ENCODE results near the gene OGFOD3.

Gene OGFOD3

DNA sequence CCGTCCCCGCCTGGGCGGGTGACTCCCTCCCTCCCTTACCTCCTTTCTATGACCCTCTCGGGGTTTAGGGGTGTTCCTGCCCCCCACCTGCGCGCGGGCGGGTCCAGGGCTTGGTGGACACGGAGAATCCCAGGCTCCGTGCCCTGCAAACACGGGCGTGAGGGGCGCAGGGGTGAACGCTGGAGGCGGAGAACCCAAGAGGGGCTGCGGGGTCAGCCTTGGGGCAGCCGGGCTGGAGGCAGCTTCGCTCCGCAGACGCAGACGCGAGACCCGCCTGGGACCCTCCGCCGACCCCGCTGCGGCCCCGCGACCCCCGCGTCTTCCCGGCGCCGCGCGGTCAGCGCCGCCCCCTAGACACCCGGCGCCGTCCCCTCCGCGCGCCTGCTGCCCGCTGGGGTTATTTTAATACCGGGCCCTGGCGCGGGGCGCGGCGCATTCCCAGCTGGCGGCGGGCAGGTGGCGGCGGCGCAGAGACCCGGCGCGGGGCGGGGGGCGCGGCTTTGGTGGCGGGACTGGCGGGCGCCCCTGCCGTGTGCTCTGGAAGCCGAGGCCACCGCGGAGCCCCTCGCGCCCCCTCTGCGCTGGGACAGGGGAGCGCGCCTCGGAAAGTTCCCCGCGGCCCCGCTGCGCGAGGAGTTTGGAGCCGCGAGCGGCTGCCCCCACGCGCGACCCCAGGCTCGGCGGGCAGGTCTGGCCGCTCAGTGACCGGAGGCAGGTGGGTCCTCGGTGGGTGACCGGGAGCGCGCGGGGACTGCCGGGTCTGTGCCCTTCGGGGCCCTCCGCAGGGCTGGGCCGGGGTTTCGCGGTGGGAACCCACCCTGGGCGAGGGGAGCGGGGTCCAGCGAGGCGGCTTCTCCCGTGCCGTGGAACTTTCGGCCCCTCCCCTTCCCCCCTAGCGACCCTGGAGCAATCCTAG, 46.8 kb downstream of the OGFOD3 start, which contains the start of gene UTS2R:
Gene UTS2R (plus strand): TSS at position 433 of the 916 bp plus-strand sequence. CDS start 2,560 bp downstream, outside the sequence.
- H3K9ac ChIP-seq (ENCODE audit: low read length): no peak within 1 kb of the TSS
- H3K36me3 ChIP-seq (ENCODE audit: low read length): no peaks in the 10 kb centered on the region
- H3K79me2 ChIP-seq (ENCODE audit: insufficient read depth, low read length): no peaks in the 10 kb centered on the region
- TF ChIP-seq CTCF (IDR thresholded peaks at IDR 0.05; ENCODE audit: insufficient read depth, low read length, poor library complexity, severe bottlenecking): no peak
- H3K9me3 ChIP-seq (ENCODE audit: insufficient read depth, low read length): no peaks in the 10 kb centered on the region
- no peaks in the 10 kb centered on the region for H3K27me3 ChIP-seq (ENCODE audit: low read length)
- no peaks in the 10 kb centered on the region for H3K9me2 ChIP-seq (replicated peaks; ENCODE audit: insufficient read depth, low read length)
- no peaks in the 10 kb centered on the region for H4K20me1 ChIP-seq (ENCODE audit: low read depth, low read length)
- H2AFZ ChIP-seq (ENCODE audit: low read depth, low read length, severe bottlenecking): peak within 1 kb of the TSS; percentile 68
- H3F3A ChIP-seq (ENCODE audit: insufficient read depth): peaks cover 7% of the 10 kb centered on the region; the same call in 1 of the 2 replicates
- H3K4me3 ChIP-seq (ENCODE audit: insufficient read depth, low read length, poor library complexity, severe bottlenecking): no peak within 1 kb of the TSS
- no peak within 1 kb of the TSS for H3K27ac ChIP-seq (ENCODE audit: low read depth, low read length)
- peak within 1 kb of the TSS; percentile 36 for H3K4me2 ChIP-seq (ENCODE audit: low read depth, low read length, poor library complexity, severe bottlenecking)

GRCh38 chr17:82370471-82371332, 47.7 kb downstream of the OGFOD3 start:
- H3F3A ChIP-seq (ENCODE audit: insufficient read depth): peaks cover 7% of the 10 kb centered on the region; the same call in 1 of the 2 replicates
- H3K9me2 ChIP-seq (replicated peaks; ENCODE audit: insufficient read depth, low read length): no peaks in the 10 kb centered on the region
- H3K36me3 ChIP-seq (ENCODE audit: low read length): no peaks in the 10 kb centered on the region
- H3K9me3 ChIP-seq (ENCODE audit: insufficient read depth, low read length): no peaks in the 10 kb centered on the region
- H2AFZ ChIP-seq (ENCODE audit: low read depth, low read length, severe bottlenecking): peak overlapping the region; percentile 68
- H3K4me3 ChIP-seq (ENCODE audit: insufficient read depth, low read length, poor library complexity, severe bottlenecking): no peak overlapping the region
- no peaks in the 10 kb centered on the region for H3K27me3 ChIP-seq (ENCODE audit: low read length)
- TF ChIP-seq EZH2phosphoT487 (conservative IDR thresholded peaks at IDR 0.05; ENCODE audit: low read length) (no peak), CTCF (IDR thresholded peaks at IDR 0.05; ENCODE audit: insufficient read depth, low read length, poor library complexity, severe bottlenecking) (no peak)
- no peaks in the 10 kb centered on the region for H4K20me1 ChIP-seq (ENCODE audit: low read depth, low read length)
- H3K27ac ChIP-seq (ENCODE audit: low read depth, low read length): no peak overlapping the region
- peak overlapping the region; percentile 36 for H3K4me2 ChIP-seq (ENCODE audit: low read depth, low read length, poor library complexity, severe bottlenecking)
- no peaks in the 10 kb centered on the region for H3K79me2 ChIP-seq (ENCODE audit: insufficient read depth, low read length)
- H3K9ac ChIP-seq (ENCODE audit: low read length): no peak overlapping the region

DNA sequence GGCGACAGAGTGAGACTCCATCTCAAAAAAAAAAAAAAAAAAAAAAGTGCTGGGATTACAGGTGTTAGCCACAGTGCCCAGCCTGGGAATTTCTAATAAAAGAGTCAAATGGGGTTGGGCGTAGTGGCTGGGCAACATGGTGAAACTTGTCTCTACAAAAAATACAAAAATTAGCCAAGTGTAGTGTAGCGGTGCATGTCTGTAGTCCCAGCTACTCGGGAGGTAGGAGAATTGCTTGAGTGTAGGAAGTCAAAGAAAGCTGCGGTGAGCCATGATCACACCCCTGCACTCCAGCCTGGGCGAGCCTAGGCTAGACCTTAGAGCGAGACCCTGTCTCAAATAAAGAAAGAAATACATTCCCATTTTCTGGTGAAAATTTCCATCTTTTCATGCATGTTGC, 49.2 kb downstream of the OGFOD3 start:
- peaks cover 7% of the 10 kb centered on the region; the same call in 1 of the 2 replicates for H3F3A ChIP-seq (ENCODE audit: insufficient read depth)
- H3K79me2 ChIP-seq (ENCODE audit: insufficient read depth, low read length): no peaks in the 10 kb centered on the region
- H2AFZ ChIP-seq (ENCODE audit: low read depth, low read length, severe bottlenecking): no peak overlapping the region
- no peak overlapping the region for H3K4me2 ChIP-seq (ENCODE audit: low read depth, low read length, poor library complexity, severe bottlenecking)
- no peak overlapping the region for H3K4me3 ChIP-seq (ENCODE audit: insufficient read depth, low read length, poor library complexity, severe bottlenecking)
- TF ChIP-seq EZH2phosphoT487 (conservative IDR thresholded peaks at IDR 0.05; ENCODE audit: low read length): no peak
- TF ChIP-seq CTCF (IDR thresholded peaks at IDR 0.05; ENCODE audit: insufficient read depth, low read length, poor library complexity, severe bottlenecking): no peak
- H4K20me1 ChIP-seq (ENCODE audit: low read depth, low read length): no peaks in the 10 kb centered on the region
- H3K9me3 ChIP-seq (ENCODE audit: insufficient read depth, low read length): no peaks in the 10 kb centered on the region
- no peaks in the 10 kb centered on the region for H3K36me3 ChIP-seq (ENCODE audit: low read length)
- H3K9me2 ChIP-seq (replicated peaks; ENCODE audit: insufficient read depth, low read length): no peaks in the 10 kb centered on the region
- H3K27ac ChIP-seq (ENCODE audit: low read depth, low read length): no peak overlapping the region
- no peaks in the 10 kb centered on the region for H3K27me3 ChIP-seq (ENCODE audit: low read length)
- H3K9ac ChIP-seq (ENCODE audit: low read length): no peak overlapping the region

All from SU-DHL-6 (cell line).